HepG2 (cell line): ENCODE results near the gene OAS3. TPM values are rescaled to one million over a fixed set of nuclear protein-coding genes. Genes with fewer than 3 reads are reported as not detected.

ENCODE experiments used
- ATF7 ChIP-seq, 2 experiments: fragments of 450-650 bp in 1 of 2; sonication (generic) in 1 of 2; formaldehyde crosslinking in 1 of 2; IDR thresholded peaks; 2 replicates each; pipeline versions ENCODE4 v1.4.0 to v1.6.1; 2016 to 2020; ENCODE audit warnings: antibody characterized with exemption in 1 of 2, mild to moderate bottlenecking in 1 of 2, missing genetic modification reagents in 1 of 2
- CENPX ChIP-seq: sonication (generic); formaldehyde crosslinking; IDR thresholded peaks from 2 replicates; pipeline ENCODE4 v1.9.0; 2021; ENCODE audit warnings: mild to moderate bottlenecking, missing genetic modification reagents, moderate library complexity
- DDIT3 ChIP-seq: sonication (generic); formaldehyde crosslinking; IDR thresholded peaks from 2 replicates; pipeline ENCODE4 v1.4.0; 2020; ENCODE audit warnings: mild to moderate bottlenecking, missing genetic modification reagents
- EZH2 ChIP-seq: conservative IDR thresholded peaks from 2 replicates; pipeline ENCODE4 v1.6.1; 2012; ENCODE audit warnings: mild to moderate bottlenecking, low read depth, low read length, moderate library complexity
- GTF2F1 ChIP-seq: fragments of 150-350 bp; IDR thresholded peaks from 2 replicates; pipeline ENCODE4 v1.6.1; 2014; ENCODE audit warnings: low read length
- HBP1 ChIP-seq: IDR thresholded peaks from 2 replicates; pipeline ENCODE4 v1.6.1; 2016; ENCODE audit warnings: low read depth, control low read depth
- MYC ChIP-seq: sonication (generic); formaldehyde crosslinking; IDR thresholded peaks from 2 replicates; pipeline ENCODE4 v1.9.0; 2021; ENCODE audit warnings: missing genetic modification reagents, borderline replicate concordance
- NFATC3 ChIP-seq: sonication (generic); formaldehyde crosslinking; IDR thresholded peaks from 2 replicates; pipeline ENCODE4 v1.5.1; 2020; ENCODE audit warnings: mild to moderate bottlenecking, missing genetic modification reagents
- PAXIP1 ChIP-seq: sonication (generic); formaldehyde crosslinking; conservative IDR thresholded peaks from 2 replicates; pipeline ENCODE4 v1.4.0; 2020; ENCODE audit warnings: mild to moderate bottlenecking, missing genetic modification reagents, moderate library complexity
- PTBP1 ChIP-seq: fragments of 200-400 bp; formaldehyde crosslinking; IDR thresholded peaks from 2 replicates; pipeline ENCODE4 v1.6.1; 2018; ENCODE audit warnings: low read length, low read depth; ENCODE audit not compliant: poor library complexity, severe bottlenecking
- RBAK ChIP-seq: sonication (generic); formaldehyde crosslinking; IDR thresholded peaks from 2 replicates; pipeline ENCODE4 v1.5.1; 2020; ENCODE audit warnings: mild to moderate bottlenecking, missing genetic modification reagents
- SMAD3 ChIP-seq: sonication (generic); formaldehyde crosslinking; IDR thresholded peaks from 2 replicates; pipeline ENCODE4 v1.4.0; 2020; ENCODE audit warnings: missing genetic modification reagents
- SMYD3 ChIP-seq: sonication (generic); formaldehyde crosslinking; IDR thresholded peaks from 2 replicates; pipeline ENCODE4 v1.8.1; 2023; ENCODE audit warnings: mild to moderate bottlenecking, missing genetic modification reagents
- ZIK1 ChIP-seq: sonication (generic); formaldehyde crosslinking; IDR thresholded peaks from 2 replicates; pipeline ENCODE4 v1.5.0; 2020; ENCODE audit warnings: mild to moderate bottlenecking, low read depth, missing genetic modification reagents, borderline replicate concordance
- ZNF143 ChIP-seq: sonication (generic); formaldehyde crosslinking; IDR thresholded peaks from 2 replicates; pipeline ENCODE4 v1.4.0; 2020; ENCODE audit warnings: missing genetic modification reagents
- ZNF224 ChIP-seq: sonication (generic); formaldehyde crosslinking; IDR thresholded peaks from 2 replicates; pipeline ENCODE4 v1.5.0; 2020; ENCODE audit warnings: mild to moderate bottlenecking, missing genetic modification reagents
- ZNF33B ChIP-seq: sonication (generic); formaldehyde crosslinking; IDR thresholded peaks from 2 replicates; pipeline ENCODE4 v1.5.1; 2020; ENCODE audit warnings: mild to moderate bottlenecking, missing genetic modification reagents
- ZNF547 ChIP-seq: sonication (generic); formaldehyde crosslinking; IDR thresholded peaks from 2 replicates; pipeline ENCODE4 v1.5.1; 2020; ENCODE audit warnings: mild to moderate bottlenecking, missing genetic modification reagents
- ZNF563 ChIP-seq: sonication (generic); formaldehyde crosslinking; IDR thresholded peaks from 2 replicates; pipeline ENCODE4 v1.8.0; 2022; ENCODE audit warnings: mild to moderate bottlenecking, moderate library complexity, missing genetic modification reagents
- polyA plus RNA-seq, 8 experiments: library from polyadenylated mRNA; depleted of rRNA in 3 of 8; stranded (reverse) in 7 of 8; unstranded in 1 of 8; fragments of >200 nt; fragmentation: Illumina TruSeq in 4 of 8; extraction: Trizol in 4 of 8; gene quantifications; 2 replicates each; pipeline versions ENCODE4 v1.2.1 to v1.2.3, GENCODE V29; 2011 to 2016; ENCODE audit warnings: low read depth in 4 of 8, missing spikeins in 1 of 8, mixed read lengths in 1 of 8; ENCODE audit not compliant: insufficient read depth in 1 of 8
- total RNA-seq, 5 experiments: library from RNA; depleted of rRNA; stranded (reverse); fragments of >200 nt; fragmentation: Illumina TruSeq; extraction: Trizol; gene quantifications; 2 replicates each; pipeline ENCODE4 v1.2.3, GENCODE V29; 2016; ENCODE audit warnings: low read depth in 1 of 5
- TF ChIP-seq, protein P1 (sequence below): sonication (generic); formaldehyde crosslinking; IDR thresholded peaks from 2 replicates; pipeline ENCODE4 v1.4.0; 2020; ENCODE audit warnings: low read depth, mild to moderate bottlenecking, missing genetic modification reagents
- TF ChIP-seq, protein P2 (sequence below): sonication (generic); formaldehyde crosslinking; IDR thresholded peaks from 2 replicates; pipeline ENCODE4 v1.4.0; 2020; ENCODE audit warnings: missing genetic modification reagents, low read depth, mild to moderate bottlenecking, borderline replicate concordance

Gene OAS3
- total and polyA plus RNA-seq, 2 of the 13 experiments (the other 11 are each of a cell fraction or from before 2014, with no cell fraction given) = 4.8 to 10.5 TPM

- TF ChIP-seq, protein P1, sequence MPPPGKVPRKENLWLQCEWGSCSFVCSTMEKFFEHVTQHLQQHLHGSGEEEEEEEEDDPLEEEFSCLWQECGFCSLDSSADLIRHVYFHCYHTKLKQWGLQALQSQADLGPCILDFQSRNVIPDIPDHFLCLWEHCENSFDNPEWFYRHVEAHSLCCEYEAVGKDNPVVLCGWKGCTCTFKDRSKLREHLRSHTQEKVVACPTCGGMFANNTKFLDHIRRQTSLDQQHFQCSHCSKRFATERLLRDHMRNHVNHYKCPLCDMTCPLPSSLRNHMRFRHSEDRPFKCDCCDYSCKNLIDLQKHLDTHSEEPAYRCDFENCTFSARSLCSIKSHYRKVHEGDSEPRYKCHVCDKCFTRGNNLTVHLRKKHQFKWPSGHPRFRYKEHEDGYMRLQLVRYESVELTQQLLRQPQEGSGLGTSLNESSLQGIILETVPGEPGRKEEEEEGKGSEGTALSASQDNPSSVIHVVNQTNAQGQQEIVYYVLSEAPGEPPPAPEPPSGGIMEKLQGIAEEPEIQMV (CRISPR knock-in tag) = no peak
- TF ChIP-seq ZNF547 (CRISPR knock-in tag) (peak; percentile 53; the same call in 1 of the 2 replicates), CENPX (CRISPR knock-in tag) (no peak), ZNF143 (CRISPR knock-in tag) (peak; percentile 60; the same call in 1 of the 2 replicates), ZNF563 (CRISPR knock-in tag) (no peak), SMYD3 (CRISPR knock-in tag) (0 out of 2 replicates have a peak, but pooled peaks have one; percentile 22), HBP1 (CRISPR knock-in tag) (peak; percentile 76; the same call in 1 of the 2 replicates), ZNF33B (CRISPR knock-in tag) (0 out of 2 replicates have a peak, but pooled peaks have one; percentile 63), SMAD3 (no peak), PAXIP1 (CRISPR knock-in tag) (0 out of 2 replicates have a peak, but pooled peaks have one; percentile 18), ATF7 (IDR thresholded peaks at IDR 0.05) (no peak), ATF7 (CRISPR knock-in tag; IDR thresholded peaks at IDR 0.05) (0 out of 2 replicates have a peak, but pooled peaks have one; percentile 34), EZH2 (no peak), ZIK1 (CRISPR knock-in tag) (no peak), ZNF224 (CRISPR knock-in tag) (peak; percentile 43; the same call in 1 of the 2 replicates), MYC (peak; percentile 46; the same call in 1 of the 2 replicates), PTBP1 (no peak), RBAK (CRISPR knock-in tag) (no peak), NFATC3 (CRISPR knock-in tag) (no peak), DDIT3 (CRISPR knock-in tag) (no peak), GTF2F1 (no peak)
- TF ChIP-seq, protein P2, sequence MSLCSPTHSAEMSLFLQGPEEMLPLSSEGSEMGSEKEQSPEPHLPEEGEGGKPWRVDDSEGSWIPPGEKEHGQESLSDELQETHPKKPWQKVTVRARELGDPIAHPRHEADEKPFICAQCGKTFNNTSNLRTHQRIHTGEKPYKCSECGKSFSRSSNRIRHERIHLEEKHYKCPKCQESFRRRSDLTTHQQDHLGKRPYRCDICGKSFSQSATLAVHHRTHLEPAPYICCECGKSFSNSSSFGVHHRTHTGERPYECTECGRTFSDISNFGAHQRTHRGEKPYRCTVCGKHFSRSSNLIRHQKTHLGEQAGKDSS (CRISPR knock-in tag) = no peak; the same call in 1 of the 2 replicates
These were observed at the start of gene OAS3 (continued) for GRCh38 chr12:112937741-112938719.
